ENCODE results near the gene EP400.

- TF ChIP-seq POLR2A (IDR thresholded peaks at IDR 0.05) (no peak), CTCF (IDR thresholded peaks at IDR 0.05) (no peak)
Observed at GRCh38 chr12:131901431-131902331, 48.1 kb upstream of the EP400 start.
